ENCODE measurements around the gene PHF21A. TPM values are rescaled to one million over a fixed set of nuclear protein-coding genes. Genes with fewer than 3 reads are reported as not detected.
A peak's percentile ranks its signal among the peaks of the same experiment; 100 is the strongest.

Gene PHF21A
- total and polyA plus RNA-seq, 2 of the 8 experiments (the other 6 are each of a cell fraction or from before 2014, with no cell fraction given), result 17.6 to 40.3 TPM

DNA sequence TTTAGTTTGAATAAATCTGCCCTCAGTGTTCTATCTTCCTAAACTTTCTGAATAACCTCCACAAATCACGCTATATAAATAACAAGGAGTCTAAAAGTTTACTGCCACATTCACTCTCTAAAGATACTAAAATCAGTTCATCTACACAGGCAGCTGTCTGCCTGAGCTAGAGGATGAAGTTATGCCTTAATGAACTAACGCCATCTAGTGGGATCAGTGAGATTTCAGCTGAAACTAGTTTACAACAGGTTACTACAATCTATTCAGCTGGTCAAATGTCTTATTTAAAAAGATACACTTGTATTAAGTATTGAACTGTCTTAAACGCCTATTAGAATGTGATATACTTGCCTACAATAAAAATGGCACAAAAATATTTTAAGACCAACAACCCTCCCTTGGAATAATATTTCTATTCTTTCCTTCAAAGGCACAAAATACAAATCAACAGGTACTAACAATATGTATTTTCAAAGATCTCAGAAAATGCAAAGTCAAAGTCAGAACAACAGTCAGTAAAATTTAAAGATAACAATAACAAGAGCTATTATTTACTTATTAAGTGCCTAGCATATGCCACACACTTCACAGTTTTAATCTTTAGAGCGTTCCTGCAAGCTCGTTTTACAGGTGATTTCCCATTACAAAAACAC lies 114.7 kb downstream of the PHF21A start:
- H3K9ac ChIP-seq (replicated peaks in 1 of 4; ENCODE audit: extremely low read depth in 1 of 4, low read depth in 3 of 4, low read length in 3 of 4), result no peak overlapping the region
- 38% methylated on average over 5 of the region's 5 CpGs; no CpG with 5 or more reads in 1 of the 2 experiments for WGBS, 2 experiments (ENCODE audit: extremely low coverage in 1 of 2, insufficient coverage in 1 of 2, insufficient read length in 1 of 2, insufficient replicate concordance in 2 of 2, low coverage in 1 of 2, low lambda C conversion rate in 2 of 2, missing lambda C conversion rate in 1 of 2)
- H4K91ac ChIP-seq (replicated peaks; ENCODE audit: insufficient read length, low read length), result no peak overlapping the region
- no peaks in the 10 kb centered on the region for H3K36me3 ChIP-seq (ENCODE audit: control insufficient read depth in 2 of 4, insufficient read depth in 4 of 4, low read length in 3 of 4)
- ChIA-PET CTCF (ENCODE audit: partially characterized antibody) (interaction anchor here (0.6 to 5.3 kb wide), 38 partner anchors 9 to 152 kb away, joined by 3 to 107 read pairs (median 5); partner anchors contain the start of gene PEX16), POLR2A (ENCODE audit: partially characterized antibody) (interaction anchor here (0.5 to 2.5 kb wide), 9 partner anchors 10 to 89 kb away, joined by 3 to 9 read pairs (median 3); partner anchors contain the start of genes LARGE2 and PEX16)
- no peak overlapping the region for H3K23ac ChIP-seq (ENCODE audit: insufficient read length)
- H3K4ac ChIP-seq (replicated peaks; ENCODE audit: insufficient read length, low read depth, low read length), result no peak overlapping the region
- no peak overlapping the region for H4K5ac ChIP-seq (ENCODE audit: insufficient read length, low read depth, low read length)
- H3K9me3 ChIP-seq (ENCODE audit: insufficient read depth in 2 of 2, low read depth in 1 of 2, low read length in 1 of 2), result no peaks in the 10 kb centered on the region
- H3K14ac ChIP-seq (ENCODE audit: insufficient read length), result no peak overlapping the region
- no peak overlapping the region for H2BK20ac ChIP-seq (ENCODE audit: low read length)
- no peak overlapping the region for H2AFZ ChIP-seq (ENCODE audit: low read length)
- H2AK5ac ChIP-seq (ENCODE audit: low read depth, low read length), result 0 out of 2 replicates have a peak overlapping the region, but pooled peaks have one; percentile 54
- H3K23me2 ChIP-seq (ENCODE audit: low read depth, low read length), result no peaks in the 10 kb centered on the region
- peak overlapping the region; percentile 82; the same call in 1 of the 2 replicates for H2BK12ac ChIP-seq (ENCODE audit: low read depth, low read length)
- H3K79me1 ChIP-seq (ENCODE audit: low read depth, low read length), result no peaks in the 10 kb centered on the region
- DNase-seq (ENCODE audit: low read depth in 1 of 2, low spot score in 2 of 2) (no peak), FAIRE-seq (peak; percentile 80)
- no peak overlapping the region for H4K8ac ChIP-seq (ENCODE audit: extremely low read depth, insufficient read depth, low read length)
- peaks cover 0 to 6% (median 2%) of the 10 kb centered on the region in 4 experiments; a peak in 2 of 7 replicates for H3K4me1 ChIP-seq (replicated peaks in 1 of 4; ENCODE audit: control insufficient read depth in 3 of 4, insufficient read depth in 4 of 4, low read length in 3 of 4)
- no peak overlapping the region for H3K4me2 ChIP-seq (ENCODE audit: insufficient read depth in 1 of 2, low read depth in 2 of 2, low read length in 2 of 2)
- no peak overlapping the region for H3K56ac ChIP-seq (replicated peaks; ENCODE audit: insufficient read length, low read depth, low read length)
- H3K18ac ChIP-seq (ENCODE audit: extremely low read depth, low read length), result no peak overlapping the region
- H4K20me1 ChIP-seq (replicated peaks in 1 of 2; ENCODE audit: control insufficient read depth in 1 of 2, insufficient read depth in 2 of 2, low read length in 2 of 2), result no peaks in the 10 kb centered on the region
- no peak overlapping the region for H2BK120ac ChIP-seq (replicated peaks; ENCODE audit: low read depth, low read length)
- no peak overlapping the region for H3K27ac ChIP-seq (ENCODE audit: low read depth, low read length)
- no peak overlapping the region for H2BK5ac ChIP-seq (ENCODE audit: low read depth, low read length)
- H3K27me3 ChIP-seq (replicated peaks in 1 of 4; ENCODE audit: control insufficient read depth in 3 of 4, extremely low read depth in 1 of 4, insufficient read depth in 3 of 4, low read length in 3 of 4), result no peaks in the 10 kb centered on the region
- H3K79me2 ChIP-seq (ENCODE audit: control insufficient read depth in 1 of 2, insufficient read depth in 2 of 2, low read length in 2 of 2), result peaks cover 0 to 18% of the 10 kb centered on the region in 2 experiments; a peak in 2 of 4 replicates
- H2BK15ac ChIP-seq (ENCODE audit: low read length), result no peak overlapping the region
- no peak overlapping the region for H3K4me3 ChIP-seq (ENCODE audit: extremely low read depth in 1 of 4, insufficient read depth in 2 of 4, low read depth in 3 of 4, low read length in 4 of 4)
- peak; percentile 89 to 95 for TF ChIP-seq RAD21 (IDR thresholded peaks at IDR 0.05 in 1 of 2, conservative IDR thresholded peaks at IDR 0.05 in 1 of 2; ENCODE audit: low read depth in 2 of 2, low read length in 2 of 2)
- TF ChIP-seq FOSL1 (IDR thresholded peaks at IDR 0.05; ENCODE audit: insufficient read depth, low read depth, low read length), result no peak
- TF ChIP-seq SP2 (IDR thresholded peaks at IDR 0.05; ENCODE audit: low read length), result no peak
- TF ChIP-seq RBBP5 (IDR thresholded peaks at IDR 0.05; ENCODE audit: borderline replicate concordance, low read depth, low read length), result no peak
- TF ChIP-seq KDM1A (IDR thresholded peaks at IDR 0.05; ENCODE audit: borderline replicate concordance, low read length), result no peak
- TF ChIP-seq, protein P1, sequence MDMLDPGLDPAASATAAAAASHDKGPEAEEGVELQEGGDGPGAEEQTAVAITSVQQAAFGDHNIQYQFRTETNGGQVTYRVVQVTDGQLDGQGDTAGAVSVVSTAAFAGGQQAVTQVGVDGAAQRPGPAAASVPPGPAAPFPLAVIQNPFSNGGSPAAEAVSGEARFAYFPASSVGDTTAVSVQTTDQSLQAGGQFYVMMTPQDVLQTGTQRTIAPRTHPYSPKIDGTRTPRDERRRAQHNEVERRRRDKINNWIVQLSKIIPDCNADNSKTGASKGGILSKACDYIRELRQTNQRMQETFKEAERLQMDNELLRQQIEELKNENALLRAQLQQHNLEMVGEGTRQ (IDR thresholded peaks at IDR 0.05; ENCODE audit: low read length), result no peak
- no peak for TF ChIP-seq RXRA (IDR thresholded peaks at IDR 0.05; ENCODE audit: insufficient read depth, low read depth, low read length)
- TF ChIP-seq TEAD4 (IDR thresholded peaks at IDR 0.05; ENCODE audit: low read depth, low read length), result peak; percentile 16; the same call in 1 of the 2 replicates
- TF ChIP-seq JUND (IDR thresholded peaks at IDR 0.05; ENCODE audit: low read length), result no peak
- TF ChIP-seq SP1 (IDR thresholded peaks at IDR 0.05; ENCODE audit: low read depth, low read length), result no peak
